ENCODE measurements around the gene ZBTB16. TPM values are rescaled to one million over a fixed set of nuclear protein-coding genes. Genes with fewer than 3 reads are reported as not detected.
A peak's percentile ranks its signal among the peaks of the same experiment; 100 is the strongest.

Gene ZBTB16
- total and polyA plus RNA-seq, 4 donors = 32.9 to 283 (median 74.5) TPM

- Histone ChIP-seq H3K9me3 (ENCODE audit: control insufficient read depth, low read length) (no peaks in the 10 kb centered on the region), H3K27ac (ENCODE audit: low read depth in 1 of 2, low read length in 2 of 2) (peak overlapping the region; percentile 61 to 73), H3K4me3 (ENCODE audit: low read length in 2 of 2) (no peak overlapping the region), H3K4me1 (ENCODE audit: control insufficient read depth in 1 of 2, insufficient read depth in 2 of 2, low read length in 2 of 2) (peaks cover 6% of the 10 kb centered on the region in 2 donors), H3K36me3 (ENCODE audit: control insufficient read depth in 1 of 2, insufficient read depth in 2 of 2, low read length in 1 of 2) (peaks cover 0 to 4% of the 10 kb centered on the region in 2 donors), H3K27me3 (ENCODE audit: control insufficient read depth in 1 of 2, insufficient read depth in 2 of 2, low read length in 1 of 2) (no peaks in the 10 kb centered on the region)
- ATAC-seq (ENCODE audit: low FRiP score) (no peak), DNase-seq (no peak)
- intact Hi-C loops (cut with DNase I) = loop anchor here in 1 of 2 donors (10.0 kb wide), 1 partner anchor 306 kb away; no protein-coding TSS in a partner anchor
- WGBS, 2 donors = 82 to 83% methylated on average over 9 of the region's 9 CpGs
These were observed 141.0 kb downstream of the ZBTB16 start for GRCh38 chr11:114200351-114201133.

GRCh38 chr11:114201219-114201618 is 141.7 kb downstream of the ZBTB16 start:
- peaks cover 0 to 4% of the 10 kb centered on the region in 2 donors for H3K36me3 ChIP-seq (ENCODE audit: control insufficient read depth in 1 of 2, insufficient read depth in 2 of 2, low read length in 1 of 2)
- H3K4me3 ChIP-seq (ENCODE audit: low read length in 2 of 2) = no peak overlapping the region
- no peak overlapping the region for H3K27ac ChIP-seq (ENCODE audit: low read depth in 1 of 2, low read length in 2 of 2)
- ATAC-seq (ENCODE audit: low FRiP score) = no peak
- peaks cover 6% of the 10 kb centered on the region in 2 donors for H3K4me1 ChIP-seq (ENCODE audit: control insufficient read depth in 1 of 2, insufficient read depth in 2 of 2, low read length in 2 of 2)
- intact Hi-C loops (cut with DNase I) = loop anchor here in 1 of 2 donors (10.0 kb wide), 1 partner anchor 306 kb away; no protein-coding TSS in a partner anchor
- 78 to 79% methylated on average over 8 of the region's 8 CpGs for WGBS, 2 donors
- DNase-seq = no peak
- no peaks in the 10 kb centered on the region for H3K27me3 ChIP-seq (ENCODE audit: control insufficient read depth in 1 of 2, insufficient read depth in 2 of 2, low read length in 1 of 2)
- no peaks in the 10 kb centered on the region for H3K9me3 ChIP-seq (ENCODE audit: control insufficient read depth, low read length)

GRCh38 chr11:114202011-114202609 is 142.6 kb downstream of the ZBTB16 start:
- Histone ChIP-seq H3K27me3 (ENCODE audit: control insufficient read depth in 1 of 2, insufficient read depth in 2 of 2, low read length in 1 of 2) (no peaks in the 10 kb centered on the region), H3K27ac (ENCODE audit: low read depth in 1 of 2, low read length in 2 of 2) (peak overlapping the region in 1 of 2 donors; percentile 5), H3K9me3 (ENCODE audit: control insufficient read depth, low read length) (no peaks in the 10 kb centered on the region), H3K4me1 (ENCODE audit: control insufficient read depth in 1 of 2, insufficient read depth in 2 of 2, low read length in 2 of 2) (peaks cover 6 to 8% of the 10 kb centered on the region in 2 donors), H3K4me3 (ENCODE audit: low read length in 2 of 2) (no peak overlapping the region), H3K36me3 (ENCODE audit: control insufficient read depth in 1 of 2, insufficient read depth in 2 of 2, low read length in 1 of 2) (peaks cover 0 to 4% of the 10 kb centered on the region in 2 donors)
- WGBS, 2 donors = 69 to 72% methylated on average over 8 of the region's 8 CpGs
- DNase-seq (no peak), ATAC-seq (ENCODE audit: low FRiP score) (no peak)
- intact Hi-C loops (cut with DNase I) = loop anchor here in 1 of 2 donors (10.0 kb wide), 1 partner anchor 307 kb away; no protein-coding TSS in a partner anchor

- no peak for DNase-seq
- Histone ChIP-seq H3K36me3 (ENCODE audit: control insufficient read depth in 1 of 2, insufficient read depth in 2 of 2, low read length in 1 of 2) (peaks cover 0 to 6% of the 10 kb centered on the region in 2 donors), H3K4me3 (ENCODE audit: low read length in 2 of 2) (no peak overlapping the region), H3K27ac (ENCODE audit: low read depth in 1 of 2, low read length in 2 of 2) (no peak overlapping the region), H3K27me3 (ENCODE audit: control insufficient read depth in 1 of 2, insufficient read depth in 2 of 2, low read length in 1 of 2) (no peaks in the 10 kb centered on the region), H3K4me1 (ENCODE audit: control insufficient read depth in 1 of 2, insufficient read depth in 2 of 2, low read length in 2 of 2) (peaks cover 2 to 5% of the 10 kb centered on the region in 2 donors), H3K9me3 (ENCODE audit: control insufficient read depth, low read length) (no peaks in the 10 kb centered on the region)
- ATAC-seq (ENCODE audit: low FRiP score) = no peak
- WGBS, 2 donors = 76 to 79% methylated on average over 4 of the region's 4 CpGs
- intact Hi-C loops (cut with DNase I) = loop anchor here in 1 of 2 donors (5.0 to 10.0 kb wide), 2 partner anchors 35 to 312 kb away; no protein-coding TSS in a partner anchor
These were observed 147.6 kb downstream of the ZBTB16 start for GRCh38 chr11:114207096-114207495.

- peaks cover 0 to 6% of the 10 kb centered on the region in 2 donors for H3K36me3 ChIP-seq (ENCODE audit: control insufficient read depth in 1 of 2, insufficient read depth in 2 of 2, low read length in 1 of 2)
- 91 to 92% methylated on average over 2 of the region's 2 CpGs for WGBS, 2 donors
- no peak overlapping the region for H3K4me3 ChIP-seq (ENCODE audit: low read length in 2 of 2)
- H3K4me1 ChIP-seq (ENCODE audit: control insufficient read depth in 1 of 2, insufficient read depth in 2 of 2, low read length in 2 of 2) = peaks cover 2 to 3% of the 10 kb centered on the region in 2 donors
- DNase-seq (no peak), ATAC-seq (ENCODE audit: low FRiP score) (no peak)
- H3K9me3 ChIP-seq (ENCODE audit: control insufficient read depth, low read length) = no peaks in the 10 kb centered on the region
- H3K27ac ChIP-seq (ENCODE audit: low read depth in 1 of 2, low read length in 2 of 2) = no peak overlapping the region
- H3K27me3 ChIP-seq (ENCODE audit: control insufficient read depth in 1 of 2, insufficient read depth in 2 of 2, low read length in 1 of 2) = no peaks in the 10 kb centered on the region
- intact Hi-C loops (cut with DNase I) = loop anchor here in 1 of 2 donors (5.0 to 10.0 kb wide), 2 partner anchors 34 to 314 kb away; no protein-coding TSS in a partner anchor
These were observed 148.9 kb downstream of the ZBTB16 start for GRCh38 chr11:114208377-114208776.

- H3K4me1 ChIP-seq (ENCODE audit: control insufficient read depth in 1 of 2, insufficient read depth in 2 of 2, low read length in 2 of 2) = peaks cover 0 to 2% of the 10 kb centered on the region in 2 donors
- ATAC-seq (ENCODE audit: low FRiP score) = no peak
- WGBS, 2 donors = 65 to 70% methylated on average over 2 of the region's 2 CpGs
These were observed 149.8 kb downstream of the ZBTB16 start for GRCh38 chr11:114209343-114209742.

GRCh38 chr11:114209904-114210303 is 150.4 kb downstream of the ZBTB16 start:
- ATAC-seq (ENCODE audit: low FRiP score) (no peak), DNase-seq (no peak)
- Histone ChIP-seq H3K4me1 (ENCODE audit: control insufficient read depth in 1 of 2, insufficient read depth in 2 of 2, low read length in 2 of 2) (peaks cover 0 to 2% of the 10 kb centered on the region in 2 donors), H3K4me3 (ENCODE audit: low read length in 2 of 2) (no peak overlapping the region), H3K36me3 (ENCODE audit: control insufficient read depth in 1 of 2, insufficient read depth in 2 of 2, low read length in 1 of 2) (peaks cover 0 to 4% of the 10 kb centered on the region in 2 donors), H3K27ac (ENCODE audit: low read depth in 1 of 2, low read length in 2 of 2) (no peak overlapping the region), H3K27me3 (ENCODE audit: control insufficient read depth in 1 of 2, insufficient read depth in 2 of 2, low read length in 1 of 2) (no peaks in the 10 kb centered on the region), H3K9me3 (ENCODE audit: control insufficient read depth, low read length) (no peaks in the 10 kb centered on the region)
- WGBS, 2 donors = 73 to 81% methylated on average over 7 to 9 of the region's 9 CpGs
- intact Hi-C loops (cut with DNase I) = loop anchor here in 1 of 2 donors (5.0 to 10.0 kb wide), 2 partner anchors 32 to 315 kb away; no protein-coding TSS in a partner anchor

More at GRCh38 chr11:114209343-114209742, 149.8 kb downstream of the ZBTB16 start:
- intact Hi-C loops (cut with DNase I) = loop anchor here in 1 of 2 donors (5.0 to 10.0 kb wide), 2 partner anchors 33 to 315 kb away; no protein-coding TSS in a partner anchor
- peak overlapping the region in 1 of 2 donors; percentile 41 for H3K27ac ChIP-seq (ENCODE audit: low read depth in 1 of 2, low read length in 2 of 2)
- no peaks in the 10 kb centered on the region for H3K27me3 ChIP-seq (ENCODE audit: control insufficient read depth in 1 of 2, insufficient read depth in 2 of 2, low read length in 1 of 2)
- H3K4me3 ChIP-seq (ENCODE audit: low read length in 2 of 2) = no peak overlapping the region
- no peaks in the 10 kb centered on the region for H3K9me3 ChIP-seq (ENCODE audit: control insufficient read depth, low read length)
- peaks cover 0 to 6% of the 10 kb centered on the region in 2 donors for H3K36me3 ChIP-seq (ENCODE audit: control insufficient read depth in 1 of 2, insufficient read depth in 2 of 2, low read length in 1 of 2)
- DNase-seq = no peak

GRCh38 chr11:114211444-114212121 is 152.1 kb downstream of the ZBTB16 start:
- WGBS, 2 donors = 80 to 84% methylated on average over 20 of the region's 20 CpGs
- H3K9me3 ChIP-seq (ENCODE audit: control insufficient read depth, low read length) = no peaks in the 10 kb centered on the region
- peaks cover 0 to 2% of the 10 kb centered on the region in 2 donors for H3K4me1 ChIP-seq (ENCODE audit: control insufficient read depth in 1 of 2, insufficient read depth in 2 of 2, low read length in 2 of 2)
- peaks cover 0 to 5% of the 10 kb centered on the region in 2 donors for H3K36me3 ChIP-seq (ENCODE audit: control insufficient read depth in 1 of 2, insufficient read depth in 2 of 2, low read length in 1 of 2)
- H3K27me3 ChIP-seq (ENCODE audit: control insufficient read depth in 1 of 2, insufficient read depth in 2 of 2, low read length in 1 of 2) = no peaks in the 10 kb centered on the region
- no peak overlapping the region for H3K4me3 ChIP-seq (ENCODE audit: low read length in 2 of 2)
- intact Hi-C loops (cut with DNase I) = no loop called here
- DNase-seq (no peak), ATAC-seq (ENCODE audit: low FRiP score) (no peak)
- H3K27ac ChIP-seq (ENCODE audit: low read depth in 1 of 2, low read length in 2 of 2) = no peak overlapping the region

Measured in aorta (tissue), 5 donors.